GM23338 (cell line): ENCODE data around the gene GYPC. TPM values are rescaled to one million over a fixed set of nuclear protein-coding genes. Genes with fewer than 3 reads are reported as not detected.
A peak's percentile ranks its signal among the peaks of the same experiment; 100 is the strongest.

ENCODE experiments used
- ATAC-seq: fragments of 200-7000 bp; cut with Tn5 transposase; 3 replicates; pipeline ENCODE4 v1.9.1; 2020
- DNase-seq: peaks from one replicate; pipeline ENCODE4 v3.0.0-alpha.2; 2015; ENCODE audit warnings: low spot score
- H2AFZ ChIP-seq: fragments of 200-600 bp; sonication (generic); 2 replicates; pipeline ENCODE4 v1.8.0; 2016; ENCODE audit warnings: antibody characterized with exemption, mild to moderate bottlenecking, moderate library complexity
- H3F3A ChIP-seq: fragments of 200-600 bp; sonication (generic); replicated peaks from 2 replicates; pipeline ENCODE4 v1.8.0; 2017; ENCODE audit warnings: antibody characterized with exemption, mixed run types, low read depth
- H3K27ac ChIP-seq: fragments of 200-600 bp; sonication (generic); 2 replicates; pipeline ENCODE4 v1.6.1; 2016; ENCODE audit warnings: low read depth
- H3K27me3 ChIP-seq: fragments of 200-600 bp; sonication (generic); 2 replicates; pipeline ENCODE4 v1.8.0; 2016; ENCODE audit warnings: mild to moderate bottlenecking, mixed run types, moderate library complexity; ENCODE audit not compliant: insufficient read depth
- H3K36me3 ChIP-seq: fragments of 200-600 bp; sonication (generic); 2 replicates; pipeline ENCODE4 v1.8.0; 2016; ENCODE audit warnings: mild to moderate bottlenecking; ENCODE audit not compliant: insufficient read depth
- H3K4me1 ChIP-seq: fragments of 200-600 bp; sonication (generic); 2 replicates; pipeline ENCODE4 v1.8.0; 2016; ENCODE audit warnings: mild to moderate bottlenecking, moderate library complexity; ENCODE audit not compliant: insufficient read depth
- H3K4me2 ChIP-seq: fragments of 200-600 bp; sonication (generic); 2 replicates; pipeline ENCODE4 v1.7.1; 2017; ENCODE audit warnings: mixed run types
- H3K4me3 ChIP-seq: fragments of 200-600 bp; sonication (generic); 2 replicates; pipeline ENCODE4 v1.6.1; 2016; ENCODE audit warnings: mixed run types
- H3K79me2 ChIP-seq: fragments of 200-600 bp; sonication (generic); replicated peaks from 2 replicates; pipeline ENCODE4 v1.8.0; 2017; ENCODE audit warnings: mild to moderate bottlenecking; ENCODE audit not compliant: insufficient read depth
- H3K9me2 ChIP-seq: fragments of 200-600 bp; sonication (generic); 2 replicates; pipeline ENCODE4 v1.8.0; 2017; ENCODE audit not compliant: insufficient read depth
- H4K20me1 ChIP-seq: fragments of 200-600 bp; sonication (generic); replicated peaks from 2 replicates; pipeline ENCODE4 v1.8.0; 2017; ENCODE audit warnings: mild to moderate bottlenecking; ENCODE audit not compliant: insufficient read depth
- H3K27ac Mint-ChIP-seq: 2 replicates; pipeline ENCODE4 v1.8.0; 2020; ENCODE audit warnings: inconsistent platforms, mild to moderate bottlenecking, moderate library complexity, mixed read lengths
- H3K27me3 Mint-ChIP-seq: 3 replicates; pipeline ENCODE4 v1.8.0; 2022; ENCODE audit warnings: low read depth, mild to moderate bottlenecking, moderate library complexity, mixed read lengths, inconsistent platforms; ENCODE audit not compliant: insufficient read depth, poor library complexity
- H3K36me3 Mint-ChIP-seq: 3 replicates; pipeline ENCODE4 v1.8.0; 2021; ENCODE audit warnings: low read depth, mild to moderate bottlenecking, inconsistent platforms, moderate library complexity, mixed read lengths
- H3K4me1 Mint-ChIP-seq: 3 replicates; pipeline ENCODE4 v1.8.0; 2020; ENCODE audit warnings: mild to moderate bottlenecking, inconsistent platforms, mixed read lengths
- H3K4me3 Mint-ChIP-seq: 3 replicates; pipeline ENCODE4 v1.8.0; 2021; ENCODE audit warnings: moderate library complexity, mild to moderate bottlenecking, inconsistent platforms, mixed read lengths
- H3K9me3 Mint-ChIP-seq: 3 replicates; pipeline ENCODE4 v1.8.0; 2020; ENCODE audit warnings: moderate library complexity, mild to moderate bottlenecking, inconsistent platforms, mixed read lengths
- CREB1 ChIP-seq: fragments of 250-450 bp; sonication (Bioruptor Pico); IDR thresholded peaks from 2 replicates; pipeline ENCODE4 v1.5.0; 2020; ENCODE audit warnings: low read depth, mild to moderate bottlenecking, moderate library complexity
- EZH2 ChIP-seq: fragments of 200-600 bp; sonication (generic); IDR thresholded peaks from one replicate; pipeline ENCODE4 v1.8.0; 2017; ENCODE audit warnings: antibody characterized with exemption, mild to moderate bottlenecking, low read depth; ENCODE audit not compliant: unreplicated experiment
- REST ChIP-seq: IDR thresholded peaks from one replicate; pipeline ENCODE4 v1.6.1; 2018; ENCODE audit warnings: antibody characterized with exemption; ENCODE audit not compliant: unreplicated experiment
- ZNF114 ChIP-seq: fragments of 250-450 bp; sonication (Bioruptor Pico); IDR thresholded peaks from 2 replicates; pipeline ENCODE4 v1.5.0; 2020; ENCODE audit warnings: mild to moderate bottlenecking, moderate library complexity
- polyA plus RNA-seq: library from polyadenylated mRNA; unstranded; fragments of >200 nt; fragmentation: Nextera tagmentation; extraction: Ambion mirVana; gene quantifications from 2 replicates; pipeline ENCODE4 v1.2.1, GENCODE V29; 2016
- total RNA-seq: library from RNA; depleted of rRNA; stranded (reverse); fragments of >200 nt; shearing (Covaris generic); gene quantifications from 2 replicates; pipeline ENCODE4 v1.2.3, GENCODE V29; 2014

GYPC gene
- total and polyA plus RNA-seq, 2 experiments from 2014 or later: 19.6 to 29.7 TPM

DNA sequence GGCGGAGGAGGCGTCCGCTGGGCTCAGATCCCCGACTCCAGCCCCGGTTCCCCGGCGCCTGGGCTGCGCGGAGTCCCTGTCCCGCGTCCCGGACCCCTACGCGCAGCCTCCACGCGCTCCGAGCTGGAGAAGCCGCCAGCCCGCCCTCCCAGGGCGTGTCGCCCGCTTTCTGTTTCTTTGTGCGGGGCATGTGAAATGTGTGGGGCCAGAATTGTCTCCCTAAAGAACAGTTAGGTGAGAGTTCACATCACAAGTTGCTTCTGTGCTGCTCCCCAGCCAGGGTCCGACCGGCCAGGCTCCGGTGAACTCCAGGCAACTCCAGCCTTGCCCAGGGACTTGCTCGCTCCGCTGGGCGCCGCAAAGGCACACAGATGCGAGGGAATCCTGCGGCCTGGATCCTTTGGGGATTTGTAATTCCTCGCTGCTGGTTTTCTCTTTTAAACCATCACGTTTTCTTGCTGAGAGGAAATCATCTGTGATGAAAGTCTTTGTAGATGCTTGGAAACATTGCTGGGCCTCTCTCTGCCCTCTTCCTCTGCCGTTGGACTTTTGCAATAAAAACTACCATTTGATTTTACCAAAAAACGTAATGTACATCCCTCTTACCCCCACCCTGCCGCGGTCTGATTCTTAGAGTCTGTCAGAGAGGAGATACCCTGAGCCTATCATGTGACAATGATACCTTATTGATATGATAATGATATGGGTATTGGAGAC, 631 bp downstream of the GYPC start:
- Histone ChIP-seq H4K20me1 (no peaks in the 10 kb centered on the region), H2AFZ (peak overlapping the region; percentile 91), H3K27me3 (peaks cover 7% of the 10 kb centered on the region; the same call in 1 of the 2 replicates), H3K9me2 (no peaks in the 10 kb centered on the region), H3K27ac (peak overlapping the region; percentile 82), H3K79me2 (peaks cover 14% of the 10 kb centered on the region), H3K4me1 (peaks cover 36% of the 10 kb centered on the region), H3K4me2 (peak overlapping the region; percentile 96), H3K4me3 (peak overlapping the region; percentile 79), H3K36me3 (no peaks in the 10 kb centered on the region), H3F3A (peaks cover 15% of the 10 kb centered on the region)
- Mint-ChIP-seq H3K27ac (peak overlapping the region; percentile 82), H3K4me3 (peak overlapping the region; percentile 80), H3K27me3 (peaks cover 16% of the 10 kb centered on the region), H3K36me3 (peaks cover 4% of the 10 kb centered on the region; the same call in 1 of the 3 replicates), H3K9me3 (peaks cover 2% of the 10 kb centered on the region; the same call in 2 of the 3 replicates), H3K4me1 (peaks cover 38% of the 10 kb centered on the region)
- DNase-seq (peak; percentile 65), ATAC-seq (peak; percentile 65)
- peak; percentile 47 for TF ChIP-seq EZH2
- TF ChIP-seq CREB1 (CRISPR knock-in tag): no peak

- Histone ChIP-seq H3K27me3 (peaks cover 7% of the 10 kb centered on the region; the same call in 1 of the 2 replicates), H3K79me2 (peaks cover 15% of the 10 kb centered on the region), H3K4me1 (peaks cover 36% of the 10 kb centered on the region), H3K9me2 (no peaks in the 10 kb centered on the region), H3F3A (peaks cover 15% of the 10 kb centered on the region), H3K27ac (0 out of 2 replicates have a peak overlapping the region, but pooled peaks have one; percentile 30), H4K20me1 (no peaks in the 10 kb centered on the region), H2AFZ (peak overlapping the region; percentile 91), H3K4me3 (peak overlapping the region; percentile 79), H3K36me3 (no peaks in the 10 kb centered on the region), H3K4me2 (peak overlapping the region; percentile 96)
- Mint-ChIP-seq H3K36me3 (peaks cover 4% of the 10 kb centered on the region; the same call in 1 of the 3 replicates), H3K9me3 (peaks cover under 1% of the 10 kb centered on the region; the same call in 2 of the 3 replicates), H3K27me3 (peaks cover 19% of the 10 kb centered on the region), H3K4me1 (peaks cover 38% of the 10 kb centered on the region), H3K4me3 (peak overlapping the region; percentile 80), H3K27ac (peak overlapping the region; percentile 54)
- peak; percentile 46 for ATAC-seq
- DNase-seq: peak; percentile 31
- no peak for TF ChIP-seq ZNF114 (CRISPR knock-in tag)
- no peak for TF ChIP-seq REST
These were observed 1.2 kb downstream of the GYPC start for GRCh38 chr2:126657148-126657635.
